Immature natural killer cell (primary cell): ENCODE results near the gene TANGO2. TPM values are rescaled to one million over a fixed set of nuclear protein-coding genes. Genes with fewer than 3 reads are reported as not detected.
A peak's percentile ranks its signal among the peaks of the same experiment; 100 is the strongest.

Source experiments
- DNase-seq, 3 donors: peaks; one replicate each; pipeline ENCODE4 v3.0.0; 2022; ENCODE audit warnings: mixed read lengths in 1 of 3
- H3K27ac Mint-ChIP-seq, 6 donors: one replicate each; pipeline ENCODE4 v1.8.0; 2020; ENCODE audit warnings: mixed read lengths in 6 of 6, mild to moderate bottlenecking in 5 of 6, inconsistent platforms in 4 of 6, moderate library complexity in 3 of 6
- H3K27me3 Mint-ChIP-seq, 3 donors: one replicate each; pipeline ENCODE4 v1.8.0; 2020 to 2021; ENCODE audit warnings: low read depth in 3 of 3, mild to moderate bottlenecking in 3 of 3, mixed read lengths in 3 of 3, moderate library complexity in 3 of 3, inconsistent platforms in 1 of 3
- H3K36me3 Mint-ChIP-seq, 3 donors: one replicate each; pipeline ENCODE4 v1.8.0; 2020; ENCODE audit warnings: mixed read lengths in 3 of 3, inconsistent platforms in 2 of 3, mild to moderate bottlenecking in 2 of 3
- H3K4me1 Mint-ChIP-seq, 2 donors: one replicate each; pipeline ENCODE4 v1.8.0; 2020; ENCODE audit warnings: inconsistent platforms in 2 of 2, mild to moderate bottlenecking in 2 of 2, mixed read lengths in 2 of 2, moderate library complexity in 1 of 2
- H3K4me3 Mint-ChIP-seq, 5 donors: one replicate each; pipeline ENCODE4 v1.8.0; 2020; ENCODE audit warnings: mild to moderate bottlenecking in 5 of 5, mixed read lengths in 5 of 5, inconsistent platforms in 3 of 5, moderate library complexity in 3 of 5
- H3K9me3 Mint-ChIP-seq, 6 donors: one replicate each; pipeline ENCODE4 v1.8.0; 2020; ENCODE audit warnings: mild to moderate bottlenecking in 6 of 6, mixed read lengths in 6 of 6, inconsistent platforms in 4 of 6, moderate library complexity in 3 of 6
- polyA plus RNA-seq, 3 donors: library from polyadenylated mRNA; unstranded; fragments of 300-500 nt; fragmentation: Illumina TruSeq; gene quantifications; one replicate each; pipeline ENCODE4 v1.2.3, GENCODE V29; 2021

TANGO2 gene
- polyA plus RNA-seq, 3 donors from 2014 or later, result 43.3 to 68.6 (median 56.6) TPM

DNA sequence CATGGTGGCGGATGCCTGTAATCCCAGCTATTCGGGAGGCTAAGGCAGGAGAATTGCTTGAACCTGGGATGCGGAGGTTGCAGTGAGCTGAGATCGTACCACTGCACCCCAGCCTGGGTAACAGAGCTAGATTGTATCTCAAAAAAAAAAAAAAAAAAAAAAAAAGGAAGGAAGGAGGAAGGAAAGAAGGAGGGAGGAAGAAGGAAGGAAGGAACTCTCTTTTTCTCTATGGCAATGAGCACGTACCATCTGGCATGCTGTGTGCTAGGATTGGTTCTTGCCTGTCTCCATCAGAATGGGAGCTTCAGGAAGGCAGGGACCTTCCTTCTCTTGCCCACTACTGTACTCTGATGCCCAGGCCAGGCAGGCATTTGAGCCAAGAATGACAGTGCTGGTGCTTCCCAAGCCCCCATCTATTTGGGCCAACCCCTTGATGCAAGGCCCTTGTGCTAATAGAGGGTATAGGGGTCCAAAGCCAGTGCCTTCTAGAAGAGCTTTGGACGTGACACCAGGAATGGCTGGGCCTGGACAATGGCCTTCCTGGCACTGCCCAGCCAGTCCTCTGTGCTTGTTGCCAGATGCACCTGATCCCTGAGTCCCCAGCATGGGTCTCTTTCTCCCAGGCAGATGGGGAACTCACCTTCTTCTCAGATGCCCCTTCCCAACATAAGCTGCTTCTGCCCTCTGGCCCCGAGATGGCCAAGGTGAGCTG, 48.6 kb downstream of the TANGO2 start:
- peaks cover 0 to 2% (median 0%) of the 10 kb centered on the region in 3 donors for H3K27me3 Mint-ChIP-seq
- peaks cover 0 to 4% (median 0%) of the 10 kb centered on the region in 3 donors for H3K36me3 Mint-ChIP-seq
- no peak overlapping the region for H3K4me3 Mint-ChIP-seq
- H3K4me1 Mint-ChIP-seq, result no peaks in the 10 kb centered on the region
- no peaks in the 10 kb centered on the region for H3K9me3 Mint-ChIP-seq
- H3K27ac Mint-ChIP-seq, result no peak overlapping the region
- no peak for DNase-seq

GRCh38 chr22:20071524-20071972, 50.6 kb downstream of the TANGO2 start:
- Mint-ChIP-seq H3K27ac (no peak overlapping the region), H3K4me1 (no peaks in the 10 kb centered on the region), H3K9me3 (no peaks in the 10 kb centered on the region), H3K27me3 (peaks cover 0 to 2% (median 0%) of the 10 kb centered on the region in 3 donors), H3K4me3 (no peak overlapping the region), H3K36me3 (no peaks in the 10 kb centered on the region)
- no peak for DNase-seq

DNA sequence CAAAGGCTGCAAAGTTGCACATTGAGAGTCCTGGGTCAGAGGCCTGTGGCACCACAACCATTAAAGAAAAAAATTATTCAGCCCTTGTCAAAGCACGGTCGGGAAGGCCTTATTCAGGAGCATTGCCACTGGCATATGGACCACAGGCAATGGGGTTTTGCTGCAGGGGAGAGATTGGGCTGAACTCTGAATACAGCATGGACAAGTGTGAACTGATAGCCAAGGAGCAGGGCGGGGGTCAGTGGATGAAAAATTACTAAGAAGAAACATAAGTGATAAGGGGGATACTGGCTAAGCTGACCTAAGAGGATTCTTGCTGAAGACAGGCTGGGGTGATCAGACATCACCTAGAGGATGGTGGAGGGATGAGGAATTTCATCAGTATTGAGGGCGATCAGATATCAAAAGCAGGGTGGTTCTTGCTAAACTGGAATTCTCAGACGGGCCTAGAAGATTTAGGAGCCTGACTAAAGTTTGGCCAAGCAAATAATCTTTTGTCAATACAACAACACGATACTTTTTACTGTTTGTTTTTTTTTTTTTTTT, 55.8 kb downstream of the TANGO2 start:
- H3K27me3 Mint-ChIP-seq, result peaks cover 0 to 11% (median 6%) of the 10 kb centered on the region in 3 donors
- H3K9me3 Mint-ChIP-seq, result no peaks in the 10 kb centered on the region
- peak overlapping the region in 2 of 6 donors; percentile 17 to 66 for H3K27ac Mint-ChIP-seq
- H3K4me3 Mint-ChIP-seq, result peak overlapping the region in 4 of 5 donors; percentile 13 to 59 (median 36)
- DNase-seq, result no peak
- no peaks in the 10 kb centered on the region for H3K36me3 Mint-ChIP-seq
- H3K4me1 Mint-ChIP-seq, result peaks cover 12 to 14% of the 10 kb centered on the region in 2 donors

DNA sequence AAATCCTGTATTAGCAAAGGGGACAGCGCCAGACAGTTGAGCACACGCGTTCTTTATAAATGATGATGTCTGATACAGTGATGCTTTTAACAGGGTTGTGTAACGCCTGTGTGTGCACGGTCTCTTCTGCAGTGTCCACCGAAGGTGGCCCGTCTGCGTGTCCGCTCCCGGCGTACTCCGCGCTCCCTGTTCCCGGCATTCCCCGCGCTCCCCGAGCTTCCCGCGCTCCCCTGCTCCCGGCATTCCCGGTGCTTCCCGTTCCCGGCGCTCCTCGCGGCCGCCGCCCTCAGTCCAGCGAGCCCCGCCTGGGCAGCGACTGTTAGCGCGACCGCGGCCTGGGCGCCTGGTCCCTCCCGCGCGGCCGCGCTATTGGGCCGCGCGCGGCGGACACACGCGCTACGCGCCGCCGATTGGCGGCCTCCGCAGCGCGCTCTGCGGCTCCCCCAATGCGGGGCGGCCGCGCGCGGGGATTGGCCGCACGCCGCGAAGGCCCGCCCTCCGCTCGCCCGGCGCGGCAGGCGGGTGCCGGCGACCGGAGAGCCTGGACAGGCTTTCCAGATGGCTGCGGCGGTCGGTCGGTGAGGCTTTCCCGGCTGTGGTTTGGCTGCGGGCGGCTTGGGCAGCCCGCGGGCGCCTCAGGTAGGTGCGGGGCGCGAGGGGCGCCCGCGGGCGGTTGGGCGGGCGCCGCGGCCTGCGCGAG, 59.0 kb downstream of the TANGO2 start, which contains the start of gene DGCR8:
Gene DGCR8 (plus strand): TSS at position 497 of the 700 bp plus-strand sequence. CDS start 5,723 bp downstream, outside the sequence.
- Mint-ChIP-seq H3K4me1 (peaks cover 40 to 41% of the 10 kb centered on the region in 2 donors), H3K4me3 (peak within 1 kb of the TSS; percentile 88 to 95 (median 89)), H3K9me3 (no peaks in the 10 kb centered on the region), H3K27ac (peak within 1 kb of the TSS; percentile 72 to 93 (median 82)), H3K36me3 (no peaks in the 10 kb centered on the region), H3K27me3 (peaks cover 0 to 11% (median 7%) of the 10 kb centered on the region in 3 donors)
- peak; percentile 77 to 81 (median 79) for DNase-seq

GRCh38 chr22:20080445-20080775, 59.5 kb downstream of the TANGO2 start:
- peak; percentile 72 to 74 (median 74) for DNase-seq
- Mint-ChIP-seq H3K27me3 (peaks cover 0 to 11% (median 7%) of the 10 kb centered on the region in 3 donors), H3K4me1 (peaks cover 41 to 45% of the 10 kb centered on the region in 2 donors), H3K4me3 (peak overlapping the region; percentile 78 to 88 (median 84)), H3K27ac (peak overlapping the region; percentile 72 to 89 (median 81)), H3K36me3 (peaks cover 0 to 2% (median 0%) of the 10 kb centered on the region in 3 donors), H3K9me3 (no peaks in the 10 kb centered on the region)

DNA sequence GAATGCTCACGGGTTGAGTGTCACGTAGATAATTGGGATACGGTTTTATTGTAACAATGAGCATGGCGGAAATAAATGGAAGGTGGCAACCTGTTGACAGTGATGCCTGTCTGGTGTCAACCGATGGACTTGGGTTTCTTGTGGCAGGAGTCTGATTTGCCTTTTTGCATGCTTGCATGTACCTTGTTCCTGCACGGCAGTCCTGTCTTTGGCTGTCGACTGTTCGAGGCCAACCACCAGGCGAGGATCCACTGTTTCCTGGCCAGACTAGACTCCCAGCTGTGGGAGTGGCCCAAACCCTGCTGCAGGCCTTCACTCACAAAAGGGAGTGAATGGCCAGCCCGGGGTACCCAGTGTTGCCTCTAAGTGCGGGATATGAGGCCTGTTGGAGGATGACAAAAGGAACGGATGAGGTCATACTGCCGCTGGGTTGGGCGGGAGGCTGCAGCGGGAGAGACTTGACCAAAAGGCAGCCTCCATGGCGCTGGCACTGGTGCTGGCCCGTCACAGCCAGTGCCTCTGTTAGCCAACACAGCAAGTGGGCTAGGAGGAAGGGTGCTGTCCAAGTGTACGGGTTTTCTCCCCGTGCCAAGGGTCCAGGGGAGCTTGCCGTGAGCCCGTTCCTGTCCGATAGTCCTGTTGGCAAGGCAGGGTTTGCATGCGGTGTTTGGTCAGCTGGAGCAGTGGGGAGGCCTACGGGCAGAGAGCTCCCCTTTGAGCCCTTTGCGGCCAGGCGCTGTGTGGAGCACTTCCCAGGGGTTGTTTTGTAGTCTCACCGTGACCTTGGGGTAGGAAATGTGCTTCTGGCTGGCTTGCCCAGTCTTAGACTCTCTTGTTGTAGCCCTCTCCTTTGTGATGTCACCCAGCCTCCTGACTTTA, 60.1 kb downstream of the TANGO2 start:
- peaks cover 0 to 13% (median 7%) of the 10 kb centered on the region in 3 donors for H3K27me3 Mint-ChIP-seq
- H3K9me3 Mint-ChIP-seq, result no peaks in the 10 kb centered on the region
- DNase-seq, result peak in 1 of 3 donors; percentile 13
- peaks cover 0 to 2% (median 2%) of the 10 kb centered on the region in 3 donors for H3K36me3 Mint-ChIP-seq
- peak overlapping the region; percentile 78 to 88 (median 84) for H3K4me3 Mint-ChIP-seq
- H3K4me1 Mint-ChIP-seq, result peaks cover 41 to 51% of the 10 kb centered on the region in 2 donors
- peak overlapping the region; percentile 72 to 89 (median 81) for H3K27ac Mint-ChIP-seq

DNA sequence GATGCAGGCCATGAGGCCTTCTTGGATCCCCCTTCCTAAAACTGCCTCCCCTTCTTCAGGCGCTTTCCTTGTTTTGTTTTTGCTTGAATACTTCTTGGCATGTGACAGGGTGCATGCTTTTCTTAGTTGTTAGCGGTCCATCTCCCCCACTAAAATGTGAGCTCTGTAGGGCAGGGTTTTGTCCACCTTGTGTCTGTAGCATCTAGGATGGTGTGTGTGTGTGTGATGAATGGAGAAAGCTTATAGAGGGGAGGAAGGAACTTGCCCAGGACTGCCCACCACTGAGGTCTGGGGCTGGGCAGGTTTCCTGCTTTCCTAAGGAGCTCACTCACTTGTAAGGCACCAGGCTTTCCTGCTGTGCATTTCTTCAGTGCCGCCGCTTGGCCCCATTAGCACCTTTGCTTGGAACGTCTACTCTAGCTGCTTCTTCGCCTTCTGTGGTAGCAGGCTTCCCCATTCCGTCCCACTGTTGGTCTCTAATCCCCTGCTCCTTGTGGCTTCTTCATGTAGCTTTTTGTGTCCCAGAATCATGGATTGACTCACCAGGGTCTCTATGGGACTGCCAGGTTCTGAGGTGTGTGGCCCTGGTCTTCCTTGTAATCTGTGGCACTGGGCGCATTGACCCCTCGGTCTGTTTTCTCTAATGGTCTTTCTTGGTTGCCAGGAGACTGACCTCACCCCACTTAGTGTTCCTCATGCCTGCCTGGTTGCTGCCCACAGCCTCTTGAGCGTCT, 62.4 kb downstream of the TANGO2 start:
- peak overlapping the region in 4 of 5 donors; percentile 8 to 58 (median 28) for H3K4me3 Mint-ChIP-seq
- peaks cover 6 to 14% (median 7%) of the 10 kb centered on the region in 3 donors for H3K27me3 Mint-ChIP-seq
- no peak for DNase-seq
- peaks cover 58 to 73% of the 10 kb centered on the region in 2 donors for H3K4me1 Mint-ChIP-seq
- peaks cover 6 to 21% (median 19%) of the 10 kb centered on the region in 3 donors for H3K36me3 Mint-ChIP-seq
- H3K27ac Mint-ChIP-seq, result peak overlapping the region; percentile 7 to 57 (median 42)
- H3K9me3 Mint-ChIP-seq, result no peaks in the 10 kb centered on the region

DNA sequence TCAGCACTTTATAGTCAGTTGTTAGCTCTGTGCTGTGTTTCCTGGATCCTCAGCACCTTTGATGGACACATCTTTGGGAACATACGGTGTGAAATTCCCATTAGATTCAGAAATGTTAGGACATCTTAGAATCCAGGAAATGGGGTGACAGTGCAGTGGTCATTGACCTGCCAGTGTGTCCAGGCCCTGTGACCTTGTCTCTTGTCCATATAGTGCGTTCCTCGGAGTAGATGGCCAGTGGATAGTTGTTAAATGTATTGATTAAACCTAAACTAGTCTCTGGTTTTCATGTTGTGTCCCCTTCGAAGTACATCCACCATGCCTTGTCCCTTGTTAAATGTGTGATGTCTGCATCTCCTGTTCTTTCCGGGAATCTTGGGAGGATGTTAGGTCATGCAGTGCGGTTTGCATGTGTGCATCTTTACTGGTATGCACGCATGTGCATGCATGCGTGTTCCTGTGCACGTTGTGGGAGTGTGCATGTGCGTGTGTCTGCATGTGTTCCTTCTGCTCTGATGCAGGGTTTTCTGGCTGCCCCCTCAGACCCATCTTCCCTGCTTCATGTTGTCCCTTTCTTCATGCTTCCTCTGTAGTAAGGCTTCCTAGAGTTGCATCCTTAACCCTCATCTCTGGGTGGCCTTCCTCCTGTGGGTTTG, 63.1 kb downstream of the TANGO2 start:
- no peak for DNase-seq
- Mint-ChIP-seq H3K9me3 (no peaks in the 10 kb centered on the region), H3K27ac (peak overlapping the region in 3 of 6 donors; percentile 5 to 28 (median 7)), H3K4me3 (no peak overlapping the region), H3K4me1 (peaks cover 58 to 79% of the 10 kb centered on the region in 2 donors), H3K36me3 (peaks cover 6 to 25% (median 19%) of the 10 kb centered on the region in 3 donors), H3K27me3 (peaks cover 5 to 16% (median 6%) of the 10 kb centered on the region in 3 donors)

DNA sequence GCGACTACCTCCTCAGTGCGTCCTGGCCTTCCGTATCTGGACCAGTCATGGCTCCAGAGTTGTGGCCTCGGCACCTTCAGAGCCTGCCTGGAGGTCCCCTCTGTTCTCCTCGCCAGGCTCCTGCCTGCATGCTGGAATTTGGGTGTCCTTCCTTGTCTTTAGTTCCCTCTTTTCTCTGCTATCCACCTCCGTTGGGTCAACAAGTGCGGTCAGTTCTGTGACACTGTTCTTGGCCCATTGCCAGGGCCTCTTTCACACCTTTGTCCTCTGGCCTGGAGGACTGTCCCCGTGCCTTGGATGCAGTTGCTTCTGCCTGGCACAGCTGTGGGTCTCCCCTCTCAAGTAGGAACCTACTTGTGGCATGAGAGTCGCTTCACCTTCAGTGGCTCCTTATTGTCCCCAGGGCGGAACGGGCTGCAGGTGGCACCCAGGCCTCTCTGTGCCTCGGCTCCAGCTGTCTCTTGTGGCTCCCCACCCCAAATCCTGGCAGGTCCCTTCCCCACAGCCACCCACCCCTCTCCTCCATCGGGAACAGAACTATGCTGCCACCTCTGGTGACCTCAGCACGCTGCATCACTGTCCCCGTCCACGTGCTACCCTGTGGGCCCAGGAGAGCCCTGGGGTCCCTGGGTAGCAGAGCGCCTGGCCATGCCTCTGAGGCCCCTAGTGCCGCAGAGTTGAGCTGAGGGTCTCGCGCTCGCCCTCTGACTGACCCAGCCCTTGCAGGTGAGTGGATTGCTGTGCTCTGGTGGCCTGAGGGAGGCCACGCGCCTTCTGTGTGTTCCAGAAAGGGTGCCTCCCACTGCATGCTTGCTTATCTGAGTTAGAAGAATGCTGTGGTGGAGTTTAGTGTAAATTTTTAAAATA, 63.9 kb downstream of the TANGO2 start:
- H3K4me1 Mint-ChIP-seq, result peaks cover 55 to 82% of the 10 kb centered on the region in 2 donors
- peaks cover 6 to 32% (median 19%) of the 10 kb centered on the region in 3 donors for H3K36me3 Mint-ChIP-seq
- no peak for DNase-seq
- H3K27ac Mint-ChIP-seq, result peak overlapping the region in 1 of 6 donors; percentile 8
- peaks cover 5 to 13% (median 6%) of the 10 kb centered on the region in 3 donors for H3K27me3 Mint-ChIP-seq
- no peak overlapping the region for H3K4me3 Mint-ChIP-seq
- H3K9me3 Mint-ChIP-seq, result no peaks in the 10 kb centered on the region

DNA sequence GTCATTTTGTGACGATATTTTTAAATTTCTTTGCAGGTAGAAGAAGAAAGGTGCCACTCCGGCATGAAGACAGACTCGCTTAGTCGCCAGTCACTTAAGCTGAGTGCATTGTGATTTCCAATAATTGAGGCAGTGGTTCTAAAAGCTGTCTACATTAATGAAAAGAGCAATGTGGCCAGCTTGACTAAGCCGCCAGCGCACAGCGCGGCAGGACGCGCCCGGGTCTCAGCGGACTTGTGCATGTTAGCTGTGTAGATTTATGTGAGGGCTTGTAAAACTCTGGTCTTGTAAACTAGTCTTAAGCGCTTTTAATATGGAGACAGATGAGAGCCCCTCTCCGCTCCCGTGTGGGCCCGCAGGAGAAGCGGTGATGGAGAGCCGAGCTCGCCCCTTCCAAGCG, 64.7 kb downstream of the TANGO2 start:
- peaks cover 5 to 11% (median 10%) of the 10 kb centered on the region in 3 donors for H3K27me3 Mint-ChIP-seq
- DNase-seq, result no peak
- no peaks in the 10 kb centered on the region for H3K9me3 Mint-ChIP-seq
- no peak overlapping the region for H3K4me3 Mint-ChIP-seq
- peaks cover 56 to 86% of the 10 kb centered on the region in 2 donors for H3K4me1 Mint-ChIP-seq
- no peak overlapping the region for H3K27ac Mint-ChIP-seq
- peaks cover 11 to 41% (median 24%) of the 10 kb centered on the region in 3 donors for H3K36me3 Mint-ChIP-seq

GRCh38 chr22:20086101-20086599, 65.2 kb downstream of the TANGO2 start:
- DNase-seq, result no peak
- Mint-ChIP-seq H3K4me1 (peaks cover 54 to 86% of the 10 kb centered on the region in 2 donors), H3K9me3 (no peaks in the 10 kb centered on the region), H3K4me3 (peak overlapping the region in 1 of 5 donors; percentile 7), H3K36me3 (peaks cover 15 to 44% (median 29%) of the 10 kb centered on the region in 3 donors), H3K27ac (peak overlapping the region in 1 of 6 donors; percentile 3), H3K27me3 (peaks cover 2 to 12% (median 9%) of the 10 kb centered on the region in 3 donors)
